SKM-1 (cell line): ENCODE measurements around the gene PLCD3.
A peak's percentile ranks its signal among the peaks of the same experiment; 100 is the strongest.
"Not testable (repeated sequence)": the region's sequence is repeated elsewhere in the genome, so short reads cannot be mapped to it uniquely, and the experiment has no call there.

Source experiments
- DNase-seq: peaks from one replicate; lab custom pipeline; 2025; ENCODE audit not compliant: unreplicated experiment; lab: John Stamatoyannopoulos, UW

The PLCD3 gene

GRCh38 chr17:45135978-45136791, 3.9 kb upstream of the PLCD3 start:
- no peak for DNase-seq

- peak; percentile 92 for DNase-seq
Measured at GRCh38 chr17:45135192-45135977, 3.1 kb upstream of the PLCD3 start, which contains the start of gene ACBD4. ACBD4 (plus strand) TSS chr17:45135687; CDS start chr17:45136145, 458 bp downstream.

- DNase-seq = peak; percentile 68
Measured at GRCh38 chr17:45132572-45133463, 503 bp upstream of the PLCD3 start.

GRCh38 chr17:45131616-45132319, 547 bp downstream of the PLCD3 start:
- no peak for DNase-seq

GRCh38 chr17:45130681-45131615, 1.4 kb downstream of the PLCD3 start:
- DNase-seq = no peak

- no peak for DNase-seq
Measured at GRCh38 chr17:45129940-45130680, 2.2 kb downstream of the PLCD3 start.

- no peak for DNase-seq
Measured at GRCh38 chr17:45129426-45129939, 2.8 kb downstream of the PLCD3 start.

- no peak for DNase-seq
Measured at GRCh38 chr17:45128989-45129388, 3.3 kb downstream of the PLCD3 start.

GRCh38 chr17:45128331-45128730, 4.0 kb downstream of the PLCD3 start:
- no peak for DNase-seq

GRCh38 chr17:45127548-45128300, 4.6 kb downstream of the PLCD3 start:
- DNase-seq = no peak

GRCh38 chr17:45127207-45127547, 5.1 kb downstream of the PLCD3 start:
- DNase-seq = no peak

- DNase-seq = no peak
Measured at GRCh38 chr17:45125509-45125908, 6.8 kb downstream of the PLCD3 start.

GRCh38 chr17:45124797-45125122, 7.6 kb downstream of the PLCD3 start:
- not testable (repeated sequence) for DNase-seq

GRCh38 chr17:45123930-45124796, 8.2 kb downstream of the PLCD3 start:
- peak; percentile 32 for DNase-seq

GRCh38 chr17:45123076-45123770, 9.1 kb downstream of the PLCD3 start:
- DNase-seq = no peak

GRCh38 chr17:45121055-45121454, 11.3 kb downstream of the PLCD3 start:
- no peak for DNase-seq
